ENCODE measurements around the gene HBA2.

GRCh38 chr16:142405-142967 is 30.2 kb upstream of the HBA2 start:
- TF ChIP-seq, protein P1, sequence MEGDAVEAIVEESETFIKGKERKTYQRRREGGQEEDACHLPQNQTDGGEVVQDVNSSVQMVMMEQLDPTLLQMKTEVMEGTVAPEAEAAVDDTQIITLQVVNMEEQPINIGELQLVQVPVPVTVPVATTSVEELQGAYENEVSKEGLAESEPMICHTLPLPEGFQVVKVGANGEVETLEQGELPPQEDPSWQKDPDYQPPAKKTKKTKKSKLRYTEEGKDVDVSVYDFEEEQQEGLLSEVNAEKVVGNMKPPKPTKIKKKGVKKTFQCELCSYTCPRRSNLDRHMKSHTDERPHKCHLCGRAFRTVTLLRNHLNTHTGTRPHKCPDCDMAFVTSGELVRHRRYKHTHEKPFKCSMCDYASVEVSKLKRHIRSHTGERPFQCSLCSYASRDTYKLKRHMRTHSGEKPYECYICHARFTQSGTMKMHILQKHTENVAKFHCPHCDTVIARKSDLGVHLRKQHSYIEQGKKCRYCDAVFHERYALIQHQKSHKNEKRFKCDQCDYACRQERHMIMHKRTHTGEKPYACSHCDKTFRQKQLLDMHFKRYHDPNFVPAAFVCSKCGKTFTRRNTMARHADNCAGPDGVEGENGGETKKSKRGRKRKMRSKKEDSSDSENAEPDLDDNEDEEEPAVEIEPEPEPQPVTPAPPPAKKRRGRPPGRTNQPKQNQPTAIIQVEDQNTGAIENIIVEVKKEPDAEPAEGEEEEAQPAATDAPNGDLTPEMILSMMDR (conservative IDR thresholded peaks at IDR 0.05; ENCODE audit: low read depth, low read length) = no peak
- no peak for TF ChIP-seq EZH2 (IDR thresholded peaks at IDR 0.05; ENCODE audit: low read length, unreplicated experiment)
- no peak for TF ChIP-seq EZH2phosphoT487 (IDR thresholded peaks at IDR 0.05; ENCODE audit: borderline replicate concordance, low read length)

Data from PC-3 (cell line).